Neutrophil (primary cell): ENCODE measurements around the gene TMEM168.

Experiments
- H3K27ac ChIP-seq: fragments of 200-600 bp; sonication (generic); 2 replicates; pipeline ENCODE4 v1.5.1; 2016; ENCODE audit warnings: mild to moderate bottlenecking, moderate library complexity
- H3K27me3 ChIP-seq: fragments of 200-600 bp; sonication (generic); 2 replicates; pipeline ENCODE4 v1.6.0; 2016; ENCODE audit warnings: mild to moderate bottlenecking
- H3K36me3 ChIP-seq: fragments of 200-600 bp; sonication (generic); 2 replicates; pipeline ENCODE4 v1.5.1; 2017
- H3K4me1 ChIP-seq, 2 experiments: fragments of 200-600 bp in 1 of 2; sonication (generic) in 1 of 2; 1 replicate in 1 of 2; 2 replicates in 1 of 2; pipeline versions ENCODE4 v1.5.1 to v1.6.1; 2013 to 2016; ENCODE audit warnings: low read depth in 1 of 2, low read length in 1 of 2, mild to moderate bottlenecking in 1 of 2, moderate library complexity in 1 of 2; ENCODE audit not compliant: control insufficient read depth in 1 of 2, insufficient read depth in 1 of 2
- H3K4me3 ChIP-seq, 2 experiments: fragments of 200-600 bp in 1 of 2; sonication (generic) in 1 of 2; 1 replicate in 1 of 2; 2 replicates in 1 of 2; pipeline ENCODE4 v1.5.1; 2013 to 2016; ENCODE audit warnings: low read depth in 1 of 2, low read length in 1 of 2, mild to moderate bottlenecking in 1 of 2, moderate library complexity in 1 of 2
- H3K9me3 ChIP-seq: fragments of 200-600 bp; sonication (generic); 2 replicates; pipeline ENCODE4 v1.5.1; 2016
- CTCF ChIP-seq: fragments of 200-600 bp; sonication (generic); IDR thresholded peaks from 2 replicates; pipeline ENCODE4 v1.5.1; 2016; ENCODE audit warnings: antibody characterized with exemption

TMEM168 gene

GRCh38 chr7:112779667-112780066, 10.5 kb downstream of the TMEM168 start:
- no peaks in the 10 kb centered on the region for H3K9me3 ChIP-seq
- H3K36me3 ChIP-seq, result peaks cover 20% of the 10 kb centered on the region
- no peaks in the 10 kb centered on the region for H3K27me3 ChIP-seq
- H3K27ac ChIP-seq, result no peak overlapping the region
- no peak overlapping the region for H3K4me3 ChIP-seq
- no peaks in the 10 kb centered on the region for H3K4me1 ChIP-seq
- TF ChIP-seq CTCF, result no peak

- no peak for TF ChIP-seq CTCF
- no peaks in the 10 kb centered on the region for H3K27me3 ChIP-seq
- no peaks in the 10 kb centered on the region for H3K9me3 ChIP-seq
- H3K27ac ChIP-seq, result no peak overlapping the region
- H3K36me3 ChIP-seq, result peaks cover 2% of the 10 kb centered on the region
- no peaks in the 10 kb centered on the region for H3K4me1 ChIP-seq
- no peak overlapping the region for H3K4me3 ChIP-seq
Measured at GRCh38 chr7:112777406-112777805, 12.8 kb downstream of the TMEM168 start.

- H3K36me3 ChIP-seq, result peaks cover 5% of the 10 kb centered on the region
- no peaks in the 10 kb centered on the region for H3K4me1 ChIP-seq
- H3K27me3 ChIP-seq, result no peaks in the 10 kb centered on the region
- no peak overlapping the region for H3K4me3 ChIP-seq
- H3K9me3 ChIP-seq, result no peaks in the 10 kb centered on the region
- no peak overlapping the region for H3K27ac ChIP-seq
- TF ChIP-seq CTCF, result no peak
Measured at GRCh38 chr7:112771166-112771565, 19.0 kb downstream of the TMEM168 start.

- no peaks in the 10 kb centered on the region for H3K27me3 ChIP-seq
- peaks cover 5% of the 10 kb centered on the region for H3K36me3 ChIP-seq
- H3K4me3 ChIP-seq, result no peak overlapping the region
- H3K9me3 ChIP-seq, result no peaks in the 10 kb centered on the region
- H3K27ac ChIP-seq, result no peak overlapping the region
- no peaks in the 10 kb centered on the region for H3K4me1 ChIP-seq
- no peak for TF ChIP-seq CTCF
Measured at GRCh38 chr7:112770051-112770450, 20.1 kb downstream of the TMEM168 start.

- Histone ChIP-seq H3K36me3 (peaks cover 5% of the 10 kb centered on the region), H3K4me3 (no peak overlapping the region), H3K27ac (no peak overlapping the region), H3K9me3 (no peaks in the 10 kb centered on the region), H3K27me3 (no peaks in the 10 kb centered on the region), H3K4me1 (no peaks in the 10 kb centered on the region)
- no peak for TF ChIP-seq CTCF
Measured at GRCh38 chr7:112765105-112765504, 25.1 kb downstream of the TMEM168 start.

GRCh38 chr7:112763996-112764395, 26.2 kb downstream of the TMEM168 start:
- H3K27me3 ChIP-seq, result no peaks in the 10 kb centered on the region
- no peak overlapping the region for H3K4me3 ChIP-seq
- peaks cover 5% of the 10 kb centered on the region for H3K36me3 ChIP-seq
- H3K4me1 ChIP-seq, result no peaks in the 10 kb centered on the region
- H3K27ac ChIP-seq, result no peak overlapping the region
- no peaks in the 10 kb centered on the region for H3K9me3 ChIP-seq
- no peak for TF ChIP-seq CTCF
